H9 (cell line): Measurements from ENCODE around the gene MICU2. TPM values are rescaled to one million over a fixed set of nuclear protein-coding genes. Genes with fewer than 3 reads are reported as not detected.

Source experiments
- DNase-seq: peaks from one replicate; pipeline ENCODE4 v3.0.0-alpha.2; 2017
- H2AFZ ChIP-seq: one replicate; pipeline ENCODE4 v1.6.1; 2013; ENCODE audit warnings: mild to moderate bottlenecking, low read length, control low read depth, moderate library complexity
- H2AK5ac ChIP-seq: 2 replicates; pipeline ENCODE4 v1.6.1; 2013; ENCODE audit warnings: low read length, control low read depth, mixed read lengths; ENCODE audit not compliant: insufficient read length
- H2BK120ac ChIP-seq: one replicate; pipeline ENCODE4 v1.6.1; 2013; ENCODE audit warnings: low read depth, mild to moderate bottlenecking, low read length, control low read depth, inconsistent platforms; ENCODE audit not compliant: poor library complexity, severe bottlenecking
- H2BK12ac ChIP-seq: 2 replicates; pipeline ENCODE4 v1.6.1; 2013; ENCODE audit warnings: low read length, control low read depth, mixed read lengths, low read depth; ENCODE audit not compliant: insufficient read length
- H2BK15ac ChIP-seq: 2 replicates; pipeline ENCODE4 v1.6.1; 2013; ENCODE audit warnings: low read depth, low read length, control low read depth
- H2BK20ac ChIP-seq: one replicate; pipeline ENCODE4 v1.6.1; 2013; ENCODE audit warnings: low read depth, mild to moderate bottlenecking, low read length, control low read depth, inconsistent platforms; ENCODE audit not compliant: poor library complexity, severe bottlenecking
- H2BK5ac ChIP-seq: 2 replicates; pipeline ENCODE4 v1.6.1; 2013; ENCODE audit warnings: low read length, control low read depth, mixed read lengths; ENCODE audit not compliant: insufficient read length
- H3K14ac ChIP-seq: 2 replicates; pipeline ENCODE4 v1.6.1; 2013; ENCODE audit warnings: low read length, control low read depth; ENCODE audit not compliant: insufficient read depth
- H3K18ac ChIP-seq: 2 replicates; pipeline ENCODE4 v1.6.1; 2013; ENCODE audit warnings: low read depth, mild to moderate bottlenecking, mixed read lengths, low read length, control low read depth; ENCODE audit not compliant: insufficient read length
- H3K23ac ChIP-seq: 2 replicates; pipeline ENCODE4 v1.6.1; 2013; ENCODE audit warnings: low read length, control low read depth, mixed read lengths, low read depth; ENCODE audit not compliant: insufficient read length
- H3K23me2 ChIP-seq: 2 replicates; pipeline ENCODE4 v1.6.1; 2013; ENCODE audit warnings: low read depth, mild to moderate bottlenecking, mixed read lengths, low read length, control low read depth; ENCODE audit not compliant: insufficient read length, poor library complexity, severe bottlenecking
- H3K27ac ChIP-seq: 2 replicates; pipeline ENCODE4 v1.5.1; 2013; ENCODE audit warnings: low read length, control low read depth, mixed read lengths, low read depth; ENCODE audit not compliant: insufficient read length
- H3K27me3 ChIP-seq: 2 replicates; pipeline ENCODE4 v1.6.1; 2013; ENCODE audit warnings: low read length, control low read depth, inconsistent platforms; ENCODE audit not compliant: insufficient read depth
- H3K4ac ChIP-seq: 2 replicates; pipeline ENCODE4 v1.6.1; 2013; ENCODE audit warnings: low read depth, mild to moderate bottlenecking, control low read depth, inconsistent platforms, low read length, moderate library complexity
- H3K4me1 ChIP-seq: 2 replicates; pipeline ENCODE4 v1.6.1; 2013; ENCODE audit warnings: low read length, control low read depth, inconsistent platforms; ENCODE audit not compliant: insufficient read depth
- H3K4me2 ChIP-seq: 2 replicates; pipeline ENCODE4 v1.6.1; 2013; ENCODE audit warnings: low read length, control low read depth, mixed read lengths; ENCODE audit not compliant: insufficient read length, insufficient read depth
- H3K56ac ChIP-seq: 2 replicates; pipeline ENCODE4 v1.6.1; 2013; ENCODE audit warnings: low read depth, mild to moderate bottlenecking, mixed read lengths, low read length, control low read depth; ENCODE audit not compliant: insufficient read length
- H3K79me1 ChIP-seq: 2 replicates; pipeline ENCODE4 v1.6.1; 2013; ENCODE audit warnings: low read depth, mild to moderate bottlenecking, moderate library complexity, low read length, control low read depth, inconsistent platforms; ENCODE audit not compliant: insufficient read depth, poor library complexity, severe bottlenecking
- H3K79me2 ChIP-seq: 2 replicates; pipeline ENCODE4 v1.6.1; 2013; ENCODE audit warnings: low read length, control low read depth, inconsistent platforms; ENCODE audit not compliant: insufficient read depth
- H3K9ac ChIP-seq: 2 replicates; pipeline ENCODE4 v1.6.1; 2013; ENCODE audit warnings: low read length, control low read depth, mixed read lengths; ENCODE audit not compliant: insufficient read length; ENCODE audit errors: extremely low read depth
- H3K9me3 ChIP-seq: one replicate; pipeline ENCODE4 v1.6.1; 2013; ENCODE audit warnings: low read depth, low read length, inconsistent platforms; ENCODE audit not compliant: control insufficient read depth
- H3T11ph ChIP-seq: one replicate; pipeline ENCODE4 v1.6.1; 2013; ENCODE audit warnings: mild to moderate bottlenecking, low read length, control low read depth, inconsistent platforms
- H4K20me1 ChIP-seq: one replicate; pipeline ENCODE4 v1.6.1; 2013; ENCODE audit not compliant: control insufficient read depth, insufficient read length, insufficient read depth
- H4K5ac ChIP-seq: 2 replicates; pipeline ENCODE4 v1.6.1; 2013; ENCODE audit warnings: low read depth, mild to moderate bottlenecking, mixed read lengths, low read length, control low read depth; ENCODE audit not compliant: insufficient read length
- H4K8ac ChIP-seq: replicated peaks from 2 replicates; pipeline ENCODE4 v1.6.1; 2013; ENCODE audit warnings: low read length, control low read depth, mixed read lengths, low read depth; ENCODE audit not compliant: insufficient read length
- H4K91ac ChIP-seq: 2 replicates; pipeline ENCODE4 v1.6.1; 2013; ENCODE audit warnings: low read depth, mild to moderate bottlenecking, moderate library complexity, mixed read lengths, low read length, control low read depth; ENCODE audit not compliant: insufficient read length
- H3K27ac Mint-ChIP-seq, 3 experiments: 2 replicates in 2 of 3; 3 replicates in 1 of 3; pipeline ENCODE4 v1.8.0; 2020 to 2021; ENCODE audit warnings: mixed read lengths in 3 of 3, mild to moderate bottlenecking in 1 of 3, moderate library complexity in 1 of 3
- H3K27me3 Mint-ChIP-seq: 2 replicates; pipeline ENCODE4 v1.8.0; 2021; ENCODE audit warnings: low read depth, mild to moderate bottlenecking, moderate library complexity, mixed read lengths
- H3K36me3 Mint-ChIP-seq, 3 experiments: 2 replicates in 2 of 3; 3 replicates in 1 of 3; pipeline ENCODE4 v1.8.0; 2020 to 2021; ENCODE audit warnings: low read depth in 3 of 3, mixed read lengths in 3 of 3; ENCODE audit not compliant: insufficient read depth in 1 of 3
- H3K4me1 Mint-ChIP-seq, 2 experiments: 2 replicates each; pipeline ENCODE4 v1.8.0; 2020; ENCODE audit warnings: mixed read lengths in 2 of 2
- H3K4me3 Mint-ChIP-seq, 2 experiments: 2 replicates in 1 of 2; 3 replicates in 1 of 2; pipeline ENCODE4 v1.8.0; 2020 to 2021; ENCODE audit warnings: mild to moderate bottlenecking in 2 of 2, mixed read lengths in 2 of 2, moderate library complexity in 1 of 2
- H3K9me3 Mint-ChIP-seq, 2 experiments: 2 replicates in 1 of 2; 3 replicates in 1 of 2; pipeline ENCODE4 v1.8.0; 2020; ENCODE audit warnings: mild to moderate bottlenecking in 2 of 2, mixed read lengths in 2 of 2, moderate library complexity in 1 of 2
- WGBS: extraction: QIAGEN DNeasy Blood & Tissue Kit; methylation state at CpG from one replicate; pipeline ENCODE4 v1.1.7; 2013; ENCODE audit warnings: missing lambda C conversion rate, low lambda C conversion rate, mixed read lengths; ENCODE audit not compliant: insufficient read length; ENCODE audit errors: extremely low coverage; 5-methylcytosine and 5-hydroxymethylcytosine counted together
- total RNA-seq: library from RNA; stranded (reverse); gene quantifications from 2 replicates; pipeline ENCODE4 v1.2.1, GENCODE V29; 2021
- TF ChIP-seq, protein P1 (sequence below): fragments of 200-600 bp; sonication (generic); conservative IDR thresholded peaks from 3 replicates; pipeline ENCODE4 v1.8.0; 2021; ENCODE audit warnings: antibody characterized with exemption, mild to moderate bottlenecking

Gene MICU2
- total RNA-seq, 1 experiment from 2014 or later = 38.4 TPM

DNA sequence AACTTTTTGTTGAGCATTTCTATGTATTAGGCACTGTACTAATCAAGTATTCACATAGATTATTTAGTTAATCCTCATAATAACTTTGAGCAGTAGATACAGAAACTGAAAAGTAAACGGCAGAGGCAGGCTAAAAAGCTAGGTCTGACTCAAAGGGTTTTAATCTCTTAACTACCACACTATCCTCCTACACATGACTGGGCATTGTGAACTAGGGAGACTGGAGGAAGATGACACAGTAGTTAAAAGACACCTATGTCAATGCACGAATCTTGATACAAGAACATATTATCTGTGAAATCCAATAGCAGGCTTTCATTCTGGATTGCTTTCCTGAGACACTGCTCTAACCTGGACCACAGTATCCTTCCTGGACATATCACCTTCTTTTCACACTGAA is 36.3 kb downstream of the MICU2 start:
- Mint-ChIP-seq H3K36me3 (peaks cover 16 to 29% (median 24%) of the 10 kb centered on the region in 3 experiments), H3K27me3 (no peaks in the 10 kb centered on the region), H3K9me3 (no peaks in the 10 kb centered on the region), H3K4me1 (peaks cover 4 to 6% of the 10 kb centered on the region in 2 experiments; a peak in 3 of 4 replicates), H3K4me3 (no peak overlapping the region), H3K27ac (no peak overlapping the region)
- no peaks in the 10 kb centered on the region for H3K79me1 ChIP-seq
- DNase-seq = no peak
- H3K79me2 ChIP-seq = no peaks in the 10 kb centered on the region
- no peak overlapping the region for H3K14ac ChIP-seq
- no peak overlapping the region for H4K8ac ChIP-seq
- no peak overlapping the region for H3K4me2 ChIP-seq
- H3K4me1 ChIP-seq = no peaks in the 10 kb centered on the region
- H3T11ph ChIP-seq = no peak overlapping the region
- H4K5ac ChIP-seq = no peak overlapping the region
- no peak overlapping the region for H2AK5ac ChIP-seq
- H2BK20ac ChIP-seq = no peak overlapping the region
- H2BK12ac ChIP-seq = no peak overlapping the region
- no peak overlapping the region for H2AFZ ChIP-seq
- no peak overlapping the region for H3K27ac ChIP-seq
- H2BK15ac ChIP-seq = no peak overlapping the region
- H3K18ac ChIP-seq = no peak overlapping the region
- H3K23me2 ChIP-seq = no peaks in the 10 kb centered on the region
- H3K9ac ChIP-seq = no peak overlapping the region
- H4K91ac ChIP-seq = no peak overlapping the region
- no peak overlapping the region for H3K56ac ChIP-seq
- WGBS = no CpG with 5 or more reads among the region's 2 CpGs
- no peak overlapping the region for H3K23ac ChIP-seq
- no peak overlapping the region for H2BK120ac ChIP-seq
- no peaks in the 10 kb centered on the region for H3K27me3 ChIP-seq
- H2BK5ac ChIP-seq = no peak overlapping the region
- no peak overlapping the region for H3K4ac ChIP-seq
- no peaks in the 10 kb centered on the region for H4K20me1 ChIP-seq
- TF ChIP-seq, protein P1, sequence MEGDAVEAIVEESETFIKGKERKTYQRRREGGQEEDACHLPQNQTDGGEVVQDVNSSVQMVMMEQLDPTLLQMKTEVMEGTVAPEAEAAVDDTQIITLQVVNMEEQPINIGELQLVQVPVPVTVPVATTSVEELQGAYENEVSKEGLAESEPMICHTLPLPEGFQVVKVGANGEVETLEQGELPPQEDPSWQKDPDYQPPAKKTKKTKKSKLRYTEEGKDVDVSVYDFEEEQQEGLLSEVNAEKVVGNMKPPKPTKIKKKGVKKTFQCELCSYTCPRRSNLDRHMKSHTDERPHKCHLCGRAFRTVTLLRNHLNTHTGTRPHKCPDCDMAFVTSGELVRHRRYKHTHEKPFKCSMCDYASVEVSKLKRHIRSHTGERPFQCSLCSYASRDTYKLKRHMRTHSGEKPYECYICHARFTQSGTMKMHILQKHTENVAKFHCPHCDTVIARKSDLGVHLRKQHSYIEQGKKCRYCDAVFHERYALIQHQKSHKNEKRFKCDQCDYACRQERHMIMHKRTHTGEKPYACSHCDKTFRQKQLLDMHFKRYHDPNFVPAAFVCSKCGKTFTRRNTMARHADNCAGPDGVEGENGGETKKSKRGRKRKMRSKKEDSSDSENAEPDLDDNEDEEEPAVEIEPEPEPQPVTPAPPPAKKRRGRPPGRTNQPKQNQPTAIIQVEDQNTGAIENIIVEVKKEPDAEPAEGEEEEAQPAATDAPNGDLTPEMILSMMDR = no peak
- H3K9me3 ChIP-seq = no peaks in the 10 kb centered on the region
